ENCODE results near the gene IL23R. TPM values are rescaled to one million over a fixed set of nuclear protein-coding genes. Genes with fewer than 3 reads are reported as not detected.

IL23R gene
- total RNA-seq, 1 experiment from 2014 or later: not detected

- H3K4me2 ChIP-seq (ENCODE audit: low read length): no peak overlapping the region
- H2AFZ ChIP-seq (ENCODE audit: low read depth, low read length, poor library complexity, severe bottlenecking): no peak overlapping the region
- H3K36me3 ChIP-seq (ENCODE audit: control insufficient read depth in 1 of 2, insufficient read depth in 2 of 2, low read length in 2 of 2): no peaks in the 10 kb centered on the region
- no peak for TF ChIP-seq TCF7L2 (IDR thresholded peaks at IDR 0.05; ENCODE audit: borderline replicate concordance, extremely low read depth, insufficient read depth, insufficient read length)
- TF ChIP-seq CBX3 (IDR thresholded peaks at IDR 0.05; ENCODE audit: low read depth): no peak
- TF ChIP-seq ELF1 (IDR thresholded peaks at IDR 0.05; ENCODE audit: borderline replicate concordance, low read depth): no peak
- no peak for TF ChIP-seq RAD21 (IDR thresholded peaks at IDR 0.05; ENCODE audit: low read depth)
- TF ChIP-seq POLR2AphosphoS5 (IDR thresholded peaks at IDR 0.05; ENCODE audit: low read depth, low read length): no peak
- no peak for TF ChIP-seq YY1 (IDR thresholded peaks at IDR 0.05; ENCODE audit: extremely low read depth, insufficient replicate concordance, low read depth, low read length)
- no peak for TF ChIP-seq SRF (IDR thresholded peaks at IDR 0.05; ENCODE audit: low read depth)
- no peak for TF ChIP-seq ZNF274 (IDR thresholded peaks at IDR 0.05; ENCODE audit: low read depth, low read length)
- no peak for TF ChIP-seq POLR2A (IDR thresholded peaks at IDR 0.05; ENCODE audit: borderline replicate concordance, extremely low read depth, insufficient read depth, insufficient read length)
- no peaks in the 10 kb centered on the region for H3K27me3 ChIP-seq (ENCODE audit: insufficient read depth, low read length)
- no peaks in the 10 kb centered on the region for H4K20me1 ChIP-seq (ENCODE audit: insufficient read depth)
- BruUV-seq (replicated peaks): no TSS peak
- no peaks in the 10 kb centered on the region for H3K9me2 ChIP-seq (ENCODE audit: insufficient read depth)
- ChIA-PET RAD21 (ENCODE audit: low non-redundant PET in 1 of 2, low total read pairs in 2 of 2, uncharacterized antibody in 2 of 2, unreplicated experiment in 2 of 2) (no interaction called here), POLR2A (no interaction called here), CTCF (no interaction called here)
- DNase-seq (ENCODE audit: low read depth, low spot score): no peak
- no peak overlapping the region for H3K4me3 ChIP-seq (replicated peaks in 1 of 2; ENCODE audit: low read depth in 1 of 2, low read length in 2 of 2)
- no peak for ATAC-seq
- peaks cover 0 to 6% of the 10 kb centered on the region in 2 experiments; a peak in 2 of 4 replicates for H3K4me1 ChIP-seq (ENCODE audit: control insufficient read depth in 1 of 2, insufficient read depth in 2 of 2, low read length in 2 of 2)
- no peak overlapping the region for H3K27ac ChIP-seq (ENCODE audit: low read depth, low read length)
- H3K79me2 ChIP-seq (ENCODE audit: insufficient read depth, low read length): no peaks in the 10 kb centered on the region
- no peaks in the 10 kb centered on the region for H3K9me3 ChIP-seq (ENCODE audit: control insufficient read depth in 1 of 2, insufficient read depth in 1 of 2, low read depth in 1 of 2, low read length in 2 of 2)
- no peak overlapping the region for H3K9ac ChIP-seq (ENCODE audit: low read length)
- intact Hi-C loops (cut with micrococcal nuclease): no loop called here
Measured at GRCh38 chr1:67285780-67286488, 119.7 kb downstream of the IL23R start.

GRCh38 chr1:67290236-67290635, 124.0 kb downstream of the IL23R start:
- Histone ChIP-seq H3K27ac (ENCODE audit: low read depth, low read length) (no peak overlapping the region), H3K9me3 (ENCODE audit: control insufficient read depth in 1 of 2, insufficient read depth in 1 of 2, low read depth in 1 of 2, low read length in 2 of 2) (no peaks in the 10 kb centered on the region), H3K4me2 (ENCODE audit: low read length) (no peak overlapping the region), H3K79me2 (ENCODE audit: insufficient read depth, low read length) (no peaks in the 10 kb centered on the region), H3K4me1 (ENCODE audit: control insufficient read depth in 1 of 2, insufficient read depth in 2 of 2, low read length in 2 of 2) (peaks cover 0 to 6% of the 10 kb centered on the region in 2 experiments; a peak in 2 of 4 replicates), H2AFZ (ENCODE audit: low read depth, low read length, poor library complexity, severe bottlenecking) (no peak overlapping the region), H3K9me2 (ENCODE audit: insufficient read depth) (no peaks in the 10 kb centered on the region), H3K9ac (ENCODE audit: low read length) (no peak overlapping the region), H4K20me1 (ENCODE audit: insufficient read depth) (no peaks in the 10 kb centered on the region), H3K27me3 (ENCODE audit: insufficient read depth, low read length) (no peaks in the 10 kb centered on the region), H3K36me3 (ENCODE audit: control insufficient read depth in 1 of 2, insufficient read depth in 2 of 2, low read length in 2 of 2) (no peaks in the 10 kb centered on the region), H3K4me3 (replicated peaks in 1 of 2; ENCODE audit: low read depth in 1 of 2, low read length in 2 of 2) (no peak overlapping the region)
- intact Hi-C loops (cut with micrococcal nuclease): no loop called here
- ChIA-PET CTCF (no interaction called here), RAD21 (ENCODE audit: low non-redundant PET in 1 of 2, low total read pairs in 2 of 2, uncharacterized antibody in 2 of 2, unreplicated experiment in 2 of 2) (no interaction called here), POLR2A (no interaction called here)
- TF ChIP-seq TCF7L2 (IDR thresholded peaks at IDR 0.05; ENCODE audit: borderline replicate concordance, extremely low read depth, insufficient read depth, insufficient read length): no peak
- ATAC-seq: no peak
- DNase-seq (ENCODE audit: low read depth, low spot score): no peak
- no TSS peak for BruUV-seq (replicated peaks)

Data from HCT116 (cell line).